ENCODE data around the gene C14orf132.

C14orf132 gene

DNA sequence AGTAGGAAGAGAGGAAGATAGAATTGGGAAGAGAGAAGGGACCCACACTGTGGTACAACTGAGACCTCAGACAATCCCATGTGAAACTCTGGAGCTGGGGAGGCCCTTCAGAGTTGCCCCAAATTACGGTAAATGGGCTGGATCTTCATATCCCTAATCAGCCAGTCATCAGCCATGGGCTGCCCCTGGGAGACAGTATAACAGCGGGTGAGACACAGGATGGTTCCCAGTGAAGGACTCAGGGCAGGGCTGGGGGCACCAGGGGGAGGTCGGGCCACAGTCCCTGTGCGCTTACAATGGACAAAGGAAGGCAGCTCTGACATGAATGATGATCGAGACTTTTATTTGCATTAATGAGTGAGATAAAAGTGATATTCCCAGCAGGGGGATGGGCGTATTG, 91.2 kb downstream of the C14orf132 start:
- no peak for DNase-seq (ENCODE audit: low read depth)
- TF ChIP-seq CTCF (conservative IDR thresholded peaks at IDR 0.05; ENCODE audit: low read length), result no peak
- no peak overlapping the region for H3K4me3 ChIP-seq (ENCODE audit: low read length)

- H3K4me3 ChIP-seq (ENCODE audit: low read length), result no peak overlapping the region
- peak; percentile 49 for DNase-seq (ENCODE audit: low read depth)
- TF ChIP-seq CTCF (conservative IDR thresholded peaks at IDR 0.05; ENCODE audit: low read length), result no peak
Observed at GRCh38 chr14:96130854-96131253, 91.7 kb downstream of the C14orf132 start.

DNA sequence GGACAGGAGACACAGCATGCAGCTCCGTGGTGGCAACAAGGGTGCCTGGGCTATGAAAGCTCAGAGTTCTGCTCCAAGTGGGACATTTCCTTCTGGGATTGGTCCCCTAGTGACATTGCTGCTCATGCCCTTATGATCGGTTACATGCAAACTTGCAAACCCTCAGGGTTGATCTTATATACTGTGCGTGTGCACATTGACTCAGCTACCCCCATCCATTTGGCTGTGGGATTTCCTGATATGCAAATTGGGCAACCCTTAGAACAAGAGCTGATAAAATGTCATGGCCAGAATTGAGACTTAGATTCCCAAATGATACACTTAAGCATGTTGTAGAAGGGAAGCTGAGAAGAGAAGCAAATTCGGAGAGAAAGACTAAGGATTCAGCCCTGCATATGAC, 92.7 kb downstream of the C14orf132 start:
- no peak overlapping the region for H3K4me3 ChIP-seq (ENCODE audit: low read length)
- TF ChIP-seq CTCF (conservative IDR thresholded peaks at IDR 0.05; ENCODE audit: low read length), result no peak
- DNase-seq (ENCODE audit: low read depth), result no peak

- no peak for TF ChIP-seq CTCF (conservative IDR thresholded peaks at IDR 0.05; ENCODE audit: low read length)
- DNase-seq (ENCODE audit: low read depth), result no peak
- H3K4me3 ChIP-seq (ENCODE audit: low read length), result no peak overlapping the region
Observed at GRCh38 chr14:96134508-96134907, 95.3 kb downstream of the C14orf132 start.

- TF ChIP-seq CTCF (conservative IDR thresholded peaks at IDR 0.05; ENCODE audit: low read length), result no peak
- no peak for DNase-seq (ENCODE audit: low read depth)
- H3K4me3 ChIP-seq (ENCODE audit: low read length), result no peak overlapping the region
Observed at GRCh38 chr14:96135285-96135684, 96.1 kb downstream of the C14orf132 start.

GRCh38 chr14:96136371-96137005, 97.3 kb downstream of the C14orf132 start:
- H3K4me3 ChIP-seq (ENCODE audit: low read length), result no peak overlapping the region
- peak; percentile 76 for DNase-seq (ENCODE audit: low read depth)
- no peak for TF ChIP-seq CTCF (conservative IDR thresholded peaks at IDR 0.05; ENCODE audit: low read length)

DNA sequence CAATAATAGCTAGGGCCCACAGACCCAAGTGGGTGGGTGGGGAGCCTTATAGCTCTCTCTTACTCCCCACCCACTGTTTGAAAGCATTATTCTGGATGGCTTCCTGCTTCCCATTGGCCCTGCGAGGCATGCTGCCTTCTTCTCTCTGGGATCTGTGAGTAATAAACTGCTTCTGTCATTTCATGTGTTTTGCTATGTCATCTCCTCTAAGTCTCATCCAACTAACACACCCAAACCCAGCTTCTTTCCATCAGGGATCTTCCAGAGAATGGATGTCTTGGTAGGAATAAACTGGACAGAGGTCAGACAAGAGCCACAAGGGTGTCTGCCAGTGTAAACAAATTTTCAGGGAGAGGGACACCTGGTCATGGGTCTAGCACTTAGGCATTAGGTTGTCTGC, 99.1 kb downstream of the C14orf132 start:
- no peak for TF ChIP-seq CTCF (conservative IDR thresholded peaks at IDR 0.05; ENCODE audit: low read length)
- no peak overlapping the region for H3K4me3 ChIP-seq (ENCODE audit: low read length)
- DNase-seq (ENCODE audit: low read depth), result peak; percentile 14
